Stimulated activated CD4-positive, alpha-beta T cell treated with anti-CD3 and anti-CD28 coated beads, Interleukin-4, amount 100 ng/mL, for 1 hour (primary cell): ENCODE data around the gene FAM236B.
"Not testable (repeated sequence)": the region's sequence is repeated elsewhere in the genome, so short reads cannot be mapped to it uniquely, and the experiment has no call there.

ENCODE experiments used
- DNase-seq: peaks from one replicate; pipeline ENCODE4 v3.0.0-alpha.2; 2020

The FAM236B gene

GRCh38 chrX:72782560-72782959, at the start of gene FAM236B:
Gene FAM236B (minus strand): TSS chrX:72782660. CDS start chrX:72782560, 100 bp downstream.
- DNase-seq = not testable (repeated sequence)

GRCh38 chrX:72830701-72831100, 48.2 kb upstream of the FAM236B start:
- not testable (repeated sequence) for DNase-seq

- not testable (repeated sequence) for DNase-seq
Observed at GRCh38 chrX:72808110-72808509, 25.6 kb upstream of the FAM236B start, which contains the start of gene FAM236D. Gene FAM236D (minus strand): TSS chrX:72808210. CDS start chrX:72808110, 100 bp downstream.

GRCh38 chrX:72790390-72790789, 7.9 kb upstream of the FAM236B start:
- not testable (repeated sequence) for DNase-seq

- DNase-seq = not testable (repeated sequence)
Observed at GRCh38 chrX:72788142-72788541, 5.7 kb upstream of the FAM236B start.

- DNase-seq = not testable (repeated sequence)
Observed at GRCh38 chrX:72783964-72784363, 1.5 kb upstream of the FAM236B start.

GRCh38 chrX:72783365-72783936, 991 bp upstream of the FAM236B start:
- not testable (repeated sequence) for DNase-seq

GRCh38 chrX:72778146-72778545, 4.3 kb downstream of the FAM236B start:
- DNase-seq = not testable (repeated sequence)

GRCh38 chrX:72777467-72777790, 5.0 kb downstream of the FAM236B start:
- not testable (repeated sequence) for DNase-seq

- DNase-seq = not testable (repeated sequence)
Observed at GRCh38 chrX:72776653-72777466, 5.6 kb downstream of the FAM236B start, which contains the start of gene DMRTC1B. Gene DMRTC1B (plus strand): TSS chrX:72776890. CDS start chrX:72845136, 68,246 bp downstream.

GRCh38 chrX:72760454-72760853, 22.0 kb downstream of the FAM236B start:
- DNase-seq = not testable (repeated sequence)

- not testable (repeated sequence) for DNase-seq
Observed at GRCh38 chrX:72748545-72748944, 33.9 kb downstream of the FAM236B start.

- DNase-seq = not testable (repeated sequence)
Observed at GRCh38 chrX:72745546-72745945, 36.9 kb downstream of the FAM236B start.

GRCh38 chrX:72735561-72735960, 46.9 kb downstream of the FAM236B start:
- no peak for DNase-seq

- not testable (repeated sequence) for DNase-seq
Observed at GRCh38 chrX:72733636-72734035, 48.8 kb downstream of the FAM236B start.
